ENCODE results near the gene NAT9. TPM values are rescaled to one million over a fixed set of nuclear protein-coding genes. Genes with fewer than 3 reads are reported as not detected.

NAT9 gene
- total RNA-seq, 1 donor from 2014 or later, result 18.1 TPM

- no peak for DNase-seq (ENCODE audit: low spot score)
These were observed 45.4 kb downstream of the NAT9 start for GRCh38 chr17:74730491-74731346.

GRCh38 chr17:74729866-74730265, 46.3 kb downstream of the NAT9 start:
- DNase-seq (ENCODE audit: low spot score), result no peak

GRCh38 chr17:74729368-74729767, 46.8 kb downstream of the NAT9 start:
- no peak for DNase-seq (ENCODE audit: low spot score)

GRCh38 chr17:74728702-74729075, 47.5 kb downstream of the NAT9 start:
- DNase-seq (ENCODE audit: low spot score), result no peak

GRCh38 chr17:74728033-74728701, 48.0 kb downstream of the NAT9 start:
- DNase-seq (ENCODE audit: low spot score), result no peak

GRCh38 chr17:74725111-74725510, 51.0 kb downstream of the NAT9 start:
- no peak for DNase-seq (ENCODE audit: low spot score)

GRCh38 chr17:74723891-74724290, 52.3 kb downstream of the NAT9 start:
- no peak for DNase-seq (ENCODE audit: low spot score)

- DNase-seq (ENCODE audit: low spot score), result no peak
These were observed 53.4 kb downstream of the NAT9 start for GRCh38 chr17:74722782-74723181.

Other genes with a start within 250 kb of the NAT9 start
- gene CD300LB, start 244.9 kb downstream of the NAT9 start, total RNA-seq (ENCODE audit: insufficient read depth, low replicate concordance), result 0.24 TPM
- gene CD300C, start 230.2 kb downstream of the NAT9 start, total RNA-seq (ENCODE audit: insufficient read depth, low replicate concordance), result 0.48 TPM
- gene CD300H, start 208.8 kb downstream of the NAT9 start, total RNA-seq (ENCODE audit: insufficient read depth, low replicate concordance), result not detected
- gene CD300LD, start 184.1 kb downstream of the NAT9 start, total RNA-seq (ENCODE audit: insufficient read depth, low replicate concordance), result not detected
- gene CD300E, start 152.6 kb downstream of the NAT9 start, total RNA-seq (ENCODE audit: insufficient read depth, low replicate concordance), result 0.72 TPM
- 3.1 TPM for gene CD300LF, start 63.4 kb downstream of the NAT9 start, total RNA-seq (ENCODE audit: insufficient read depth, low replicate concordance)
- 4.6 TPM for gene RAB37, start 39.1 kb downstream of the NAT9 start, total RNA-seq (ENCODE audit: insufficient read depth, low replicate concordance)
- 12.5 TPM for gene NHERF1, start 27.7 kb downstream of the NAT9 start, total RNA-seq (ENCODE audit: insufficient read depth, low replicate concordance)
- 4.1 TPM for gene GRIN2C, start 83.5 kb upstream of the NAT9 start, total RNA-seq (ENCODE audit: insufficient read depth, low replicate concordance)
- gene FDXR, start 96.6 kb upstream of the NAT9 start, total RNA-seq (ENCODE audit: insufficient read depth, low replicate concordance), result 1.7 TPM
- not detected for gene FADS6, start 117.3 kb upstream of the NAT9 start, total RNA-seq (ENCODE audit: insufficient read depth, low replicate concordance)
- gene USH1G, start 146.9 kb upstream of the NAT9 start, total RNA-seq (ENCODE audit: insufficient read depth, low replicate concordance), result 2.9 TPM
- 0.72 TPM for gene OTOP2, start 147.9 kb upstream of the NAT9 start, total RNA-seq (ENCODE audit: insufficient read depth, low replicate concordance)
- not detected for gene OTOP3, start 159.6 kb upstream of the NAT9 start, total RNA-seq (ENCODE audit: insufficient read depth, low replicate concordance)
- gene HID1, start 196.4 kb upstream of the NAT9 start, total RNA-seq (ENCODE audit: insufficient read depth, low replicate concordance), result 8.9 TPM
- gene CDR2L, start 211.3 kb upstream of the NAT9 start, total RNA-seq (ENCODE audit: insufficient read depth, low replicate concordance), result 3.1 TPM
- 24.6 TPM for gene MRPL58, start 236.3 kb upstream of the NAT9 start, total RNA-seq (ENCODE audit: insufficient read depth, low replicate concordance)

Measured in umbilical cord (tissue), 2 donors.